Stimulated activated CD4-positive, alpha-beta T cell treated with anti-CD3 and anti-CD28 coated beads, Interleukin-15, amount 100 ng/mL, for 1 hour (primary cell): ENCODE measurements around the gene TEDC2.
"Not testable (repeated sequence)": the region's sequence is repeated elsewhere in the genome, so short reads cannot be mapped to it uniquely, and the experiment has no call there.

Source experiments
- DNase-seq, 2 donors: peaks; one replicate each; pipeline ENCODE4 v3.0.0-alpha.2; 2020; ENCODE audit warnings: low read depth in 1 of 2, low spot score in 1 of 2

The TEDC2 gene, protein sequence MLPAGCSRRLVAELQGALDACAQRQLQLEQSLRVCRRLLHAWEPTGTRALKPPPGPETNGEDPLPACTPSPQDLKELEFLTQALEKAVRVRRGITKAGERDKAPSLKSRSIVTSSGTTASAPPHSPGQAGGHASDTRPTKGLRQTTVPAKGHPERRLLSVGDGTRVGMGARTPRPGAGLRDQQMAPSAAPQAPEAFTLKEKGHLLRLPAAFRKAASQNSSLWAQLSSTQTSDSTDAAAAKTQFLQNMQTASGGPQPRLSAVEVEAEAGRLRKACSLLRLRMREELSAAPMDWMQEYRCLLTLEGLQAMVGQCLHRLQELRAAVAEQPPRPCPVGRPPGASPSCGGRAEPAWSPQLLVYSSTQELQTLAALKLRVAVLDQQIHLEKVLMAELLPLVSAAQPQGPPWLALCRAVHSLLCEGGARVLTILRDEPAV

DNA sequence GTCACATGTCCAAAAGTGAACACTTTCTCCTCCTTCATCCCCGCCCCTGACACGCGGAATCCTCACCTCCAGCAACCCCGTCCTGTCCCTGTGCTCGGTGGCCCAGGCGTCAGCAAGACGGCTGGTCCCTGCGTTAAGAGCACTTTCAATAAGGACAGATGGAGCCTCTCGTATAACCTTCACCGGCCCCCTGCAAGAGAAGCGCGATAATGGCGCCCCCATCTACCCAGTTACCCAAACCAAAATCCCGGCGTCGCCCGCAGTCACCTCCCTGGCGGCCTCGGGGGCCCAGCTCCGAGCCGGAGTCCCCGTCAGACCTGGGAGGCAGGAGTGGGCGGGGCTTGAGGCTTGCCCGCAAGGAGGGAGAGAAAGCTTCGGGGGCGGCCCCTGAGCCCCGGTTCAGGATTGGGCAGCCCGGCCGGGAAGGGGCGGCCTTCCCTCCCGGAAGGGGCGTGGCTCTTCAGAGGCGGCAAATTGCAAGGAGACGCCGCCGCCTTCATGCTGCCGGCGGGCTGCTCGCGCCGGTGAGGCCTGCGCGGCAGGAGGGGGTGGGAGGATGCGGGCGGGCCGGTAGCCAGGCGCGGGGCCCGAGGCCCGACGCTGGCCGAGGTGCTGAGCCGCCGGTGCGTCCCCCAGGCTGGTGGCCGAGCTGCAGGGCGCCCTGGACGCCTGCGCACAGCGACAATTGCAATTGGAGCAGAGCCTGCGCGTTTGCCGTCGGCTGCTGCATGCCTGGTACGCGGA, at the start of gene TEDC2:
Gene TEDC2 (plus strand): TSS at position 463 of the 744 bp plus-strand sequence. CDS start 36 bp downstream, at position 499.
- DNase-seq = peak; percentile 93 to 94

DNA sequence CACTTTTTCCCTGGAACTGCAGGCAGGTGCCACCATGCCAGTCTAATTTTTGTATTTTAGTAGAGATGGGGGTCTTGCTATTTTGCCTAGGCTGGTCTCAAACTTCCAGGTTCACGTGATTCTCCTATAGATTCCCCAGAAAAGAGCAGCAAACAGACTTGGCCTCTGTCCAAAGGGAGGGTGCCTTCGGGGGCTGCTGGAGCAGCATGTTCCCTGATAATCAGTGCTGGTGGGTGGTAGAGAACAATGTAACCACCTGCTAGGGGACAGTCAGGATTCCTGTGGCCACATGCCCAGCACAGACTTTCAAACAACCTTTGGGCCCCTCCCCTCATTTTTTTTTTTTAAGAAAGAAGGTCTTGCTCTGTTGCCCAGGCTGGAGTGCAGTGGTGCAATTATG, 44.8 kb upstream of the TEDC2 start:
- no peak for DNase-seq

DNA sequence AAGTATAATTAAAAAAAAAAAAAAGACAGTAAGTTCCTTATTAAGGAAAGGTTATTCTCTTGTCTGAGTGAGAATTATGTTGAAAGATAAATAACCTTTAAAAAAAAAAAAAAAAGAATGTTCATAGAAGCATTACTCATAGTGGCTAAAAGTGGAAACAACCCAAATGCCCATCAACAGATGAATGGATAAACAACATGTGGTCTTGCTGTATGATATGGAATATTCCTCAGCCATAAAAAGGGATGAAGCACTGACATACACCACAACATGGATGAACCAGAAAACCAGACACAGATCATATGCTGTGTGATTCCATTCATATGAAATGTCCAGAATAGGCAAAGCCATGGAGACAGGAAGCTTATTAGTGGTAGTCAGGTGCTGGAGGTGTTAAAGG, 39.9 kb upstream of the TEDC2 start:
- DNase-seq = no peak

DNA sequence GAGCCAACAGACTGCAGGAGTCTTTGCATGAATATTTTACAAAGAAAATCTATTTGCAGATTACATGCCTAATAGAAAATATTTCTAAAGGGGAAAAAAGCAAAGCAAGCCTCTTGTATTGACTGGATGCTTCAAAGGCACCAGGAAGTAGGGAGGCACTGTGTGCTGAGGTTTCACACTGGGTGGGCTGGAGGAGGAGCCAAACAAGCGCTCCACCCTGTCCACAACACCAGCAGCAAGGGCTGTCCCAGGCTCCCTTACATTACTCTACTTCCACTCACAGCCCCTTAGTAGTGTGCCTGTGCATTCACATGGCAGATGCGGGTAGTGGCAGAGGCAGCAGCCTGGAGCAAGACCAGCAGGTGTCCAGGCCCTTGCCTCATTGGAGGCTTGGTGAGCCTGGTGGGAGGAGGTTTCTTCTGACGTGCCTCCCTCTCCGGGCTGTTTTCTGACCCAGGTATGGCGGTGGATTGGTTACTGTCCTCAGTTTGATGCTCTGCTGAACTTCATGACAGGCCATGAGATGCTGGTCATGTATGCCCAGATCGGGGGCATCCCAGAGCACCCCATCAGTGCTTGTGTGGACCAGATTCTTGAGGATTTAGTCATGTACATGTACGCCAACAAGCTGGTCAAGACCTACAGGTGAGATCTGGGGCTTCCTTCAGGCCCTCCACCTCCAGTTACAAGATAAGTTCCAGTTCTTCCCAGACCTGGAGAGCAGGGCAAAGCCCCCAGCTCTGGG, 37.6 kb upstream of the TEDC2 start:
- no peak for DNase-seq

DNA sequence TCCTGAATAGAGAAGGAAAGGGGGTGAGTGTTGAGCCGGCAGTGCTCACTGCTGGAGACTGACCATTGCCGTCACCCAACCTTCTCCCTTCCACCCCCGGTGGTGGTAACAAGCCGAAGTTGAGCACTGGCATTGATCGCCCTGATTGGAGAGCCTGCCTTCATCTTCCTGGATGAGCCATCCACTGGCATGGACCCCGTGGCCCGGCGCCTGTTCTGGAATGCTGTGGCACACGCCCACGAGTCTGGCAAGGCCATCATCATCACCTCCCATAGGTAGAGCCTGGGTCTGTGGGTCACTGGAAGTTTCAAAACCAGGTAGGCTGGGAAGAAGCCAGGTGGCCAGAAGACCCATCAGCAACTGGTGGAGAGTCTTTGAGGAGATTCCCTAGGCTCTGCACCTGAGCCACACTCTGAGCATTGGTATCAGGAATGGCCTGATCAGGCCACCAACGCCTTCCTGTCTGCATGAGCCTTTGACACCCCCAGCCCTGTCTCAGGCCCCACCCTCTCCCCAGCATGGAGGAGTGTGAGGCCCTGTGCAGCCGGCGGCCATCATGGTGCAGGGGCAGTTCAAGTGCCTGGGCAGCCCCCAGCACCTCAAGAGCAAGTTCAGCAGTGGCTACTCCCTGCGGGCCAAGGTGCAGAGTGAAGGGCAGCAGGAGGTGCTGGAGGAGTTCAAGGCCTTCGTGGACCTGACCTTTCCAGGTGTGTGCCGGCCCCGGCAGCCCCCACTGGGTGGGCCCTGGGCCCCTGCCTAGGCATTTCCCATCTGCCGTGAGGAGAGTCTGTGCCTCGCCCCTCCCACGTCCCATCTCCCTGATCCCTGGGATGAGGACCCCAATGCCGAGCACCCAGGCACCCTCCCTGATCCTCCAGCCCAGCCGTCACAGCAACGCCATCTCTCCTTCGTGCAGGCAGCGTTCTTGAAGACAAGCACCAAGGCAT, 35.6 kb upstream of the TEDC2 start:
- DNase-seq = no peak

DNA sequence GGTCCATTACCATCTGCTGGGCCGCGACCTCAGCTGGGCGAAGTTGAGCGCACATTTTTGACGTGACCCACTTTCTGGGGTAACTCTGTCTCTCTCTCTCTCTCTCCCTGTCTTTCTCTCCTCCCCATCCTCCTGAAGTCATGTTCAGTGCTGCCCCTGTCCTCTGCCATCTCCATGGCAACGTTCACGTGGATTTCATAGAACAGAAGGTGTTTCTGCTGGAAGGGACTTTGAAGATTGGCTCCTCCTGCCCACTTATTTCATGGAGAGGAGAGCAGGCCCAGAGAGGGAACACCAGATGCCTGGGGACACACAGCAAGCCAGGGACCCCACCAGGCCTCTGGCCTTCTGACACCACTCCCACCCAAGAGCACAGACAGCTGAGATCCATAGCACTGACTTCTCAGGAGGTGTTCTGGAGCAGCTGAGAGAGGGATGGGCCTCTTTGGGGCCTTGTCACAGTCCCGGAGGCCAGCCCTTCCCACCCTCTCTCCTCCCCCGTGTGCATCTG, 34.8 kb upstream of the TEDC2 start:
- DNase-seq = no peak

DNA sequence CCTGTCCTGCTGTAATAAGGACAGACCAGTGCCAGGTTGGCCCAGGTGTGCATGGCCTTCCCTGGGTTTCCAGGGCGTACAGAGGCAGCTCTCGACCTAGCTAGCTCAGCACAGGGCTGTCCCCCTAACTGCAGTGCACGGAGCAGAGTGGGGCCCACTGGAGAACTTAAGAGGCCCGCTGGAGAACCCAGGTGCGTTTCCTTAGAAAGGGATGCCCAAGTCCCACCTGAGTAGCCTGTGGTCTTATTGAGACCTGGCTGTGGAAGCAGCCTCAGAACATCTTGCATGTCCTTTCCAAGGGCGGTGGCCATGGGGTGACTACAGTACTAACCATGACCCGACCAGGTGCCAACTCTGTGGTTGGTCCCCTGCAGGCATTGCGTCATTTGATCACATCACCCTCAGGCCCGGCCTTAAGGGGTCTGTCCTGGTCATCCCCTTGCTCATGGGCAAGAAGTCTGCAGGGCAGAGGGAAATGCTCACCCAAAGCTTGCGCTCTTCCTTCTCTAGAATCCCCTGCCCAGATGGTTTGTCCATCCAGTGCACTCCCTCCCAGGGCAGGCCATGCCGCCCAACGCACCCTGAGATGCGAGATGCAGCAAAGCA, 34.0 kb upstream of the TEDC2 start:
- no peak for DNase-seq

DNA sequence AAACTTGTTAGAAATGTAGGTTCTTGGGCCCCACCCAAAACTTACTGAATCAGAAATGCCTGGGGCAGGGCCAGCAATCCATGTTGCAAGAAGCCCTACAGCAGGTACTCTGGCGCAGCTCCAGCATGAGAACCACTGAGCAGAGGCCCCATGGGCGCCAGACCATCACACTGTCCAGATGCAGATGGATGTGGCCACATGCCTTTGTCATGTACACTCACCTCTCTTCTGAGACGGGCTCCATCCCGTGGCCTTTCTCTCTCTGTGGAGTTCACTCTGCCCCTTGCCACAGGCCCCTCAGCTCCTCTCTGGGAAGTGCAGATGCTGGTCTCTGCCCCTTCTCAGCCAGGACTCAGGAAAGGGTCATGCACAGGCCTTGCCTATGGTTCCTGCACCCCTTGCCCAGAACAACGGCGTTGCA, 33.0 kb upstream of the TEDC2 start:
- DNase-seq = no peak

DNA sequence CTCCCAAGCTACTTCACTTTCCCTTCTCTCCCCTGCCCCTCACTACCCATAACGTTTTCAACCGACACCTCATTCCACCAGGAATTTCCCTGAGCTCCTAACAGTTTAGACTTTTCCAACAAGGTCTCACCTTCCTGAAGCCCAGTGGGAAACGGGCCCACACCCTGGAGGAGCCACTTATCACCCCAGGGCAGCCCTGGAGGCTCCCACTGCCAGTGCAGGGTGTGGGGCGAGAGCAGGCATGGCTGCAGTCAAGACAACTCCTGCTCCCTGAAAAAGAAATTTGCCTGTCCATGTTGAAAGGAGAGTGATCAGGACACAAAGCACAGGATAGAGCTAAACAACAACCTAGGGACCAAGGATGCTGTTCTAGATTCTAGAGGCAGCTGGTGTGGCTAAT, 32.4 kb upstream of the TEDC2 start:
- DNase-seq = no peak

DNA sequence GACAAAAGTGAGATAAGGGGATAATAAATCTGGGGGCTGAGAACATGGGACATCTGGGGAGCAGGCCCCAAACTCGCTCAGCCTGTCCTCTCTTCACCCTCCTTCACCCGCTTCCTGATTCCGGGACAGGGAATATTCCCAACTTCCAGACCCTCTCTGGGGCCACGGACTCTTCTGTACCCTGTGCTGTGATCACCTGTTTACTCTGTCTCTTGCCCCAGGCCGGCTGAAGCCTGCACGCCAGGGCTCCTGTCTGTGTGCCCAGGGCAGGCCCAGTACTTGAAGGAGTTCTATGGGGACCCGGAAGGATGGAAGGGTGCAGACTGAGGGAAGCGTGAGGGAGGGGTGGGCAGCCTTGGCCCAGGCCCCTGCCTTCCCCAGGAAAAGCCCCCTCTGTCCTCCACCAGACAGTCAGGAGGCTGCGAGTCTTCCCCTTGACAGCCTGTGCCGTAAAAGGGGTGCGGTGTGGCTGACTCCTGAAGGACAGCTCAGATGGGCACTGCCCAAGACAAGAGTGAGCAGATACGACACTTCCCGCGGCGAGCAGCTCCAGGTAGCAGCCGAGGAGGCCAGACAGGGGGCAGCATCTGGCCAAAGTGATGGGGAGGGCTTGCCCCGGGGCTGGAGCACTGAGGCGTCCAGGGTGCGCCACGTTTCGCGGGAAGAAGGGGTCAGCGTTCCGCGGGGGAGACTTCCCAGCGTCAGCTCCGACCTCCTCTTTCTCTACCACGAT, 31.7 kb upstream of the TEDC2 start:
- no peak for DNase-seq

DNA sequence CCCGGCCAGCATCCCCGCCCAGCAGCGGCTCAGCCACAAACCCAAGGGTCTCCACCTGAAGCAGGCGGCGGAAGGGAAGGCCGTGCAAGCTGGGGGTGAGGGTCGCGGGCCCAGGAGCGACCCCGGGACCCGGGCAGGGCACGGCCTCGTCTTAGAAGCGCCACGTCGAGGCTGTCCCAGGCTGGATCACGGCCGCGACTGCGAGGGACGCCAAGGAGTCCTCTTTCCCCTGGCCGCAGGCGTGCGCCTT, 31.2 kb upstream of the TEDC2 start:
- DNase-seq = no peak

DNA sequence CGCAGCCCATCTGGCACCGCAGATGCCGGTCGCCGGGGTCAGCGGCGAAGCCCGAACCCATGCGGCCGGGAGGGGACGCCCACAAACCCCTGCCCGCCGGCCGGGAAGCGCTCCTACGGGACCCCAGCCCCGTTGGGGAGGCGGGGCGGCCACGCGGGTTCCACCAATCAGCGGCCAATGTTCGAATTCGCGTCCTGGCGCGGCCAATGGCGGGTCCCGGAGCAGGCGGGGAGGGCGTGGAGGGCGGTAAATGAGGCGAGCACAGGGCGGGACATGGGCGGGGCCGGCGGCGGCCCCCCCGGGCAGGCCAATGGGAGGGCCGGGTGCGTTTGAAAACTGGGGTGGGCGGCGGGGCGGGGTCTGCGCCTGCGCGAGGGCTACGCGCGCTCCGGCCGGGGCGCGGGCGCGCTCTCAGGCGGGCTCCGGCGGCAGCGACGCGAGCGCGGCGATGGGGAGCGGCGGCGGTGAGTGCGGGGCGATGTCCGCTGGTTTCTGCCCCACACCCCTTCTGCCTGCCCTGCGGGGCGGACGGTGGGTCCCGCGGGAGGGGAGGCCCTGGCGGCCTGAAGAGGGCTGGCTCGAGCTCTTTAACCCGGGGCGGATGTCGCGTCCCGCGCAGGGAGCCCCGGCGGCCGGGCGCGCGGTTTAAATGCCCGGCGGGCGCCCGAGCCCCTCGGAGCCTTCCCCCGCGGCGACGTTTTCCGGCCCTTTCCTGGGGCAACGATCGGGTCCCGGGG, 30.7 kb upstream of the TEDC2 start, which contains the start of gene CCNF:
Gene CCNF (plus strand): TSS at position 414 of the 737 bp plus-strand sequence. CDS start 35 bp downstream, at position 449.
- DNase-seq = peak; percentile 97 to 98

DNA sequence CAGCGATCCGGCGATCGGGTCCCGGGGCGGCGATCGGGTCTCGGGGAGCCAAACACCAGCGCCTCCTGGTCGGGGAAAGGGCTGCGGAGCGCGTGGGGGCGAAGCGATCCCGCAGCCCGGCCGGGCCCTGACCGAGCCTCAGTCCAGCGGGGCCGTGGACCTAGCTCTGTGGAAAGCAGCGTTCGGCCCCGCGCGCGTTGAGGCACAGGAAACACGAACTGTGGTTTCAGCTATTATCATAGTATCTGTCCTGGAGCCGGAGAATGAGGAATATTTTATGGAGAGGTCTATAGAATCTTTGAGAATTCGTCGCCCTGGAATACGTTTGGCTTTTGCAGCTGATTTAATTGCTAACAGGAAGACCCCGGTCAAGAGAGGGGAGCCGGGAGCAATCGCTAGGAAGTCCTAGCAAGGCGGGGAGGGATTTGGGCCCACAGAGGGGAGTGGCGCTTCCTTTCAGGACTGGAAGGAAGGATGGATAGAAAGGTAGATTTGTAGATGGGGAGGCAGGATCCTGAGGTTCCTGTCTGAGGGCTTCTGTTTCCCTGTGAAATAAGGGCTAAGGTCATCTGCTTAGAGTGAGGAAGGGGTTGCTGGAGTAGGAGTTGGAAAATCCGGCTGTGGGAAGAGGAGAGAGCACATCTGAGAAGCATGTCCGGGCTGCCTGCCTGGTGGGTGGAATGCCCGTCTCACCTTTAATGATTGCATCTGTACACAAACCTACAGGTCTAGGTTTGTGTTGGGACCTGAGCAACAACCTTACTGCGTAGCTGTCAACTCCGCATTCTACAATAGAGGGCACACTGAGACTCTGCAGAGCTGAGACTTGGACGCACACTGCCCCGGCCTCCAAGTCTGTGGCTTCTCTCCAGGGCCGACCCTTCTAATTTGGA, 29.9 kb upstream of the TEDC2 start:
- DNase-seq = no peak

DNA sequence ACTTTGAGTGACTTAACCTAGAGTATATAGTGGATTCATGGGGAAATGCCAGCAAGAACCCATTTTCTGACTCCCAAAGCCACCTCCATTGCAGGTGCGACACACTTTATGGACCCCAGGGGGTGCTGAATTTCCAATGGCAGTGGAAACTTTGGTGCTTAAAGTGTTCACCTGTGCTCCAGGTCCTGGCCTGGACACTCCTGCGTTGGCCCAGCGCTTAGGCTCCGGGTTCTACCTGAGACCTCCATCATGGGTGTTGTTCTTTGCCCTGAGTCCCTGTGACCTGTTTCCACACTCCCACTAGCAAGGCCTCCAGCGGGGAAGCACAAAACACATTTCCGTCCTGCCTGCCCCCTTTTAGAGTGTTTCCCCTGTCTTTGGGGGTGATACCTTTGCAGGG, 27.6 kb upstream of the TEDC2 start:
- DNase-seq = no peak

DNA sequence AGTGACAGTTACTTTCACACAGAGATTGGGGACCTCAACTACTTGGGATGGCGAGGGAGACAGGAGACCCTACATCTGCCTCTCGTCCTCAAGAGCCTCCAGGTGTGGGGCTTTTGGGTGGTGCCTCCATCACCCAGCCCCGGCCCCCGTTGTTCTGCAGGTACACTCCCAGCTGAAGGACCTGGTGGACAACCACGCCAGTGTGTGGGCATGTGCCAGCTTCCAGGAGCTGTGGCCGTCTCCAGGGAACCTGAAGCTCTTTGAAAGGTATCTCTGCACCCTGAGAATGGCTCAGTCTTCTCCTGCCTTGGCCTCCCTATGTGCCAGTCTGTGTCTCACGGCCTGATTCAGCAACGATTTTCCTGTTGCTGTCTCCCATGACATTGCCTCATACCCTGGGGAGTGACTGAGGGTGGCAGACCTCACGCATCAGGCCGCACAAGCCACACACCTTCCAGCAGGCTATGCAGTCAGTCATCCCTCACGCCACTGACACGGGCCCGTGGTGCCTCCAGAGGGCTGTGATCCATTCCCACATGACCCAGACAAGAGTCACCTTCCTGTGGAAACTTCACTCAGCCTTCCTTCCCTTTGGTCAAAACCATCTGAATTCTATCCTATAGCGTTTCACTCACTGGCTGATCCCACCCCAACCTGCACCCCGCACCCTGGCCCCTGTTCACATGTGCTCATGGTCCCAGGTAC, 27.0 kb upstream of the TEDC2 start:
- DNase-seq = no peak

DNA sequence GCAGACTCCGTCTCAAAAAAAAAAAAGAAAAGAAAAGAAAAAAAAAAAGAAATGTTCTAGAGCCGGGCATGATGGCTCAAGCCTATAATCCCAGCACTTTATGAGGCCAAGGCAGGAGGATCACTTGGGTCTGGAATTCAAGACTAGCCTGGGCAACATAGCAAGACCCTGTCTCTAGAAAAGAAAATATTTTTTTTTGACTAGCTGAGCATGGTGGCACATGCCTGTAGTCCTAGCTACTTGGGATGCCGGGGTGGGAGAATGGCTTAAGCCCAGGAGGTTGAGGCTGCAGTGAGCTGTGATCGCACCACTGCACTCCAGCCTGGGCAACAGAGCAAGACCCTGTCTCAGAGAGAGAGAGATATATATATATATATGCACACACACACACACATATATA, 24.7 kb upstream of the TEDC2 start:
- not testable (repeated sequence) for DNase-seq

DNA sequence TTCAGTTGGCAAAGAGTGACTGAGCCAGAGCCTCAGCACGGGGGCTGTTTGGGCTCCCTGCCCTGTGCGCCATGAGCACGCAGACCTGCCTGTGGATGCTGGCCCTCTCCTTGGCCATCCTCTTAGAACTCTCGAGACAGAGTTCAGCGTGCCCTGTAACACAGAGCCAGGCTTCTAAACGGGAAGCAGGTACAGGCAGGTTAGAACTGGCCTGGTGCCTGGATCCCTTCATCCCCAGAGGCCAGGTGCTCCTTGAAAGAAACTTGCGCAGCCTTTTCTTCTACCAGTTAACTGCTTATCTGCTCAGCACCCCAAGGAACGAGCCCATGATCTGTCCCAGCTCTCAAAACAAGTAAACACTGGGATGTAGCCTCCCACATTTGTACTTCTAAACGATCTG, 23.8 kb upstream of the TEDC2 start:
- DNase-seq = no peak
